ENCODE data around the gene EXOSC7.
"Not testable (repeated sequence)": the region's sequence is repeated elsewhere in the genome, so short reads cannot be mapped to it uniquely, and the experiment has no call there.

The EXOSC7 gene

DNA sequence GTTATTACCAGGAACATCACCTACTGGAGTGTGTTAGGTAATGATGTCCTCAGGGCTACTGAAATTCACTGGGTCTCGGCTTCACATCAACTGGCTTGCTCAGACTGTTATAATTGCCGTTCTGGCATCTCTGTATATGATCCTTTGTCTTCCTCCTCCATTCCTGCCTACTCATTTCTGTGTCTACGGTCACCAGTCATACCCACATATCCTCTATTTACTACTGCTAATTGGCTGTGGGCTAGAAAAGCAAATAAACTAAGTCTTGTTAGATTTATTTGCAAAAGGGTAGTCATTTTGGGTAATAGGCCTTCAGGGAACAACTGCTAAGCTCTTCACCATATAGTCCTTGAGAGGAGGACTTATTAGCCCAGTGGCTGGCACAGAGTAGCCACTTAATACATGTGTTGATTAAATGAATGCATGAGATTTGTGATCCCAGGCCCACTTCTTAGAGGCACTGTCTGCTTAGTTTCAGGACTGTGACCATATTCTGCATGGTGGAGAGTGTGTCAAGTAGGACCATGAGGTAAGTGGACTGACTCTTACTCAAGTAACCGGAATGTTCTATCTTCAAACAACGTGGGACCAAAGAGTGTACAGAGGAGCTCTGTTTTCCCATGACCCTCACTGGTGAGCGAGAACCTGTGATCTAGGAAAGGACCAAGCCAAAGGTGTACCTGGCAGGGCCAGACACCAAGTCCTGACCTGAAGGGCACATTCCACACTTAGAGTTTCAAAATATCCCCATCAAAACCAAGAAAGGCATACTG lies 13.2 kb upstream of the EXOSC7 start:
- no peak for ATAC-seq

GRCh38 chr3:44963571-44964325 lies 12.3 kb upstream of the EXOSC7 start:
- DNase-seq (no peak), ATAC-seq (no peak)

More for the DNA sequence above, 13.2 kb upstream of the EXOSC7 start:
- DNase-seq: no peak

GRCh38 chr3:44965165-44965564 lies 10.9 kb upstream of the EXOSC7 start:
- ATAC-seq: no peak

GRCh38 chr3:44966795-44967278 lies 9.2 kb upstream of the EXOSC7 start:
- DNase-seq (no peak), ATAC-seq (peak; percentile 51)

More at GRCh38 chr3:44965165-44965564, 10.9 kb upstream of the EXOSC7 start:
- DNase-seq: no peak

DNA sequence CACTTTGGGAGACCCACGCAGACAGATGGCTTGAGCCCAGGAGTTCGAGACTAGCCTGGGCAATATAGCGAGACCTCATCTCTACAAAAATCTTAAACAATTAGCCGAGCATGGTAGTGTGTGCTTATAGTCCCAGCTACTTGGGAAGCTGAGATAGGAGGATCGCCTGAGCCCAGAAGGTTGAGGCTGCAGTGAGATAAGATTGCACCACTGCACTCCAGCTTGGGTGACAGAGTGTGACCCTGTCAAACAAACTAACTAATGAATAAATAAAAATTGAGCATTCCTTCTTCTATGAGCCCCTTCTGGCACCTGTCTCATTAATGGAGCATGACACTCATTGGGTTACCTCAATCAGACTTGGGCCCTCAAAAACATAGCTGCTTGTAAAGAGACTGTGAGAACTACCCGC lies 7.6 kb upstream of the EXOSC7 start:
- ATAC-seq: no peak
- DNase-seq: no peak

DNA sequence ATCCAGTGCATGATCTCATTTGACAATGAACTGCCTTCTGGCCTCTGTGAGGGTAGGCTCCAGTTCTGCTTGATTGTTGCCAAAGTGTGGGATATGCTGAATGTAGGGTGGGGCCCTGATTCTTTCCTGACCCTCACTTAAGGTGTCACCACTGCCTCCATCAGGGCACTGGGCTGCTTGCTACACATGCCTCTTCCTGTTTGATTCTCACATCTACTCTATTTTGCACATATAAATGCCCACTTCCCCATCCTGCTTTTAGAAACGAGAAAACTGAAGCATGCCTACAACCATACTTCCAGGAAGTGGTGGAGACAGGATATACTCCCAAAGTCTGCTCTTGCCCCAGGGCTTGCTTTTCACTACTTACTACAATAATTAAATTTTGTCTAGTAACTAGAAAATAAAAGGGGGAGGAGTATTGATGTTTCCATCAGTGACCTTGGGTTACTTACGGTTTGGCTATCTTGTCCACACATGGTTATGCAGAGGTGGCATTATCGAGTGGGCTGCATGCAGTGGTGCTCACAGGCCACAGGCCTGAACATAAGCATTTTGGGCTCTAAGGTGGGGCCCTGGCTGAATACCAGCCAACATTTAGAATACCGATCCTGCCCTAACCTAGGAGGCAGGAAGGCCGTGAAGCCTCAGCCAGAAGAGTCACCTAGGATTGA lies 6.8 kb upstream of the EXOSC7 start:
- DNase-seq (no peak), ATAC-seq (no peak)

DNA sequence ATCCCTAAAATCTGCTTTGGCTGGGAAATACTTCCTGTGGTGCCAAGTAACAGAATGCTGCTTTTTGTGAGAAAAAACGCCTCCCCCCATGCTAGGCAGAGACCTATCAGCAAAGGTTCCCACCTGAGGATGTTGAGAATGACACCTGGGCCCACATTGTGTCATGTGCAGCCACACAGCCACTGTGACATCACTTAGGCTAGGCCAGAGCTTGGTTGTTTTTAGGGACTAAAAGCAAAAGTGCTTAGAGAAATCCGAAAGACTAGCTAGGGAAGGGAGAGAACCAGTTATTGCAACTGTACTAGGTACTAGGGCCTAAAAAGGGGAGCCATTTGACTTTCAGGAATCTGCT lies 6.2 kb upstream of the EXOSC7 start:
- DNase-seq: no peak
- ATAC-seq: no peak

GRCh38 chr3:44970926-44971490 lies 5.0 kb upstream of the EXOSC7 start:
- DNase-seq: no peak
- ATAC-seq: no peak

- DNase-seq (no peak), ATAC-seq (no peak)
Observed at GRCh38 chr3:44974416-44974815, 1.6 kb upstream of the EXOSC7 start.

DNA sequence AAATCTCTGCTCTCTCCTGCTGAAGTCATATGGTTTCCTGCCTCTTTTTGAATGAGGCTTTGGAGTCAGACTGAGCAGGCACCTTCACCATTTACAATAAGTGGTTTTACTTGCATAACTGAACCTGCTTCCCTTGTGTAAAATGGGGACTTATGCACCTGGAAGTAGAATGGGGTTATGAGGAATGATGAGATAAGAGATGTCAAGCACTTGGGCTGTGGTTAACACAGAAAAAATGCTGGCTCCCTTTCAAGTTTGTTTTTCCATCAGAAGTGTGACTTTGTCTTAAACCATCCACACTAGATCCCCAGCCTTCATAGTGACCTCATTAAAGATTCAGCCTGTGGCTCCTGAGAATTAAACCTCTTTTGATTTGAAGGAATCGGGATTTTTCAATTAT lies 5.2 kb downstream of the EXOSC7 start:
- peak; percentile 35 for ATAC-seq

GRCh38 chr3:44981751-44982150 lies 5.7 kb downstream of the EXOSC7 start:
- no peak for ATAC-seq
- DNase-seq: no peak

More for the DNA sequence above, 5.2 kb downstream of the EXOSC7 start:
- no peak for DNase-seq

DNA sequence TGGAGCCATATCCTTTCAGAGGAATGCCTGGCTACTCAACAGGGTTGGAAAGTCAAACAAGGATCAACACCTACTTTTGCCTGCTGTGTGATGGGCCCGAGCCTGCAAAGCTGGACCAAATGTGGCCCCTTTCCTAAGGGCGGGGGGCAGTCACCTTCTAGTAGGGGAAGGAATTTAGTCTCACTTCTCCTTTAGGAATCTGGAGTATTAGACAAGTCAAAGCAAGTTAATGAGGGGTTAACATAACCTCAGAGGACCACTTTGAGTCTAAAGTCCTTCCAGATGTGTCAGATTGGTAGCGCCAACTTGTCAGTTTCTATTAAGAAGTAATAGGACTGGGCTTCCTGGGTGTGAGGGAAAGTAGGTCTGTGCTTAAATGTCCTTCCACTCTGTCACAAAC lies 6.8 kb downstream of the EXOSC7 start:
- DNase-seq: no peak
- ATAC-seq: no peak

DNA sequence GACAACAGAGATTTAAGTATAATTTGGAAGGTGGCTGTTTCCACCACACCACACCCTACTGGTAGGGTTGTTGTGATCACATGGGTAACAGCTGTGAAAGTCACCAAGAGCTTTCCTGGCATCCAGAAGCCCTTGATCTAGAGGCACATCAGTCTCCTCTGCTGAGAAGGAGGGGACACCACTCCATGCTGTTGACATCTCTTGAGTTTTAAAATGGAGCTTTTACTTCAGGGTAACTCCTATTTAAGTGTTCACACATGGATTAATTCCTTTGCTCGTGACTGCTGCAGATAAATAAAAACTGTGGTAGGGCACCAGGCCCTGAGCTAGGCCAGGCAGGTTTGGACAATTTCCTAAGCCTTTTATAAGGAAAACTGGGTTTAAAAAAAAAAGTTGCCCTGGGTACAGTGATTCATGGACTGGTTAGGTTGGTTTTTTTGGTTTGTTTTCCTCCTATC lies 7.5 kb downstream of the EXOSC7 start:
- DNase-seq (no peak), ATAC-seq (no peak)

DNA sequence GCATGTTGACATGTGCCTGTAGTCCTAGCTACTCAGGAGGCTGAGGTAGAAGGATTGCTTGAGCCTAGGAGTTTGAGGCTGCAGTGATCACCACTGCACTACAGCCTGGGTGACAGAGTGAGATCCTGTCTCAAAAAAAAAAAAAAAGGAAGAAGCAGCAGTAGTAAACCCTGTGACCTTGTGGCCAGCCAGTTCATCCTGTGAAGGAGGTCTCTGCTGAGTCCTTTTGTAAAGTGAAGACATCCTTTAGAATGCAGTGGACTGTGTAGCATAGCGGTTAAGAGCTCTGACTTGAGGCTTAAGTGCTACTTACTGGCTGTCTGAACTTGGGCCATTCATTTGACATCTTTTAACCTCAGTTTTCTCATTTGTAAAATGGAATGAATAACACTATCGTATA lies 8.3 kb downstream of the EXOSC7 start:
- ATAC-seq: no peak
- no peak for DNase-seq

- not testable (repeated sequence) for ATAC-seq, DNase-seq
Observed at GRCh38 chr3:44986330-44986729, 10.3 kb downstream of the EXOSC7 start.

DNA sequence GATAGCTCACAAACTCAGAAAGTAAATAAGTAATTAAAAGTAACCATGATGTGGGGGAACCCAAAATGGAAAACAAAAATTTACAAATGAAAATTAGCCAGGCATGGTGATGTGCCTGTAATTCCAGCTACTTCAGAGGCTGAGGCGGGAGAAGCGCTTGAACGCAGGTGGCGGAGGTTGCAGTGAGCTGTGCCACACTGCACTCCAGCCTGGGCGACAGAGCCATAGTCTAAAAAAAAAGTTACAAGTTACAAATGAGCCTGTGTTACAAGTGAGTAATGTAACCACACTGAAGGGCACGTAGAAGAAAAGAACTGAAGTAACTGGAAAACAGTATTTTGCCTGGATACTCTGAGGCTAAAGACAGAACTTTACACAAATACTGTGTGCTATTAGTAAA lies 11.3 kb downstream of the EXOSC7 start:
- ATAC-seq: no peak
- no peak for DNase-seq

DNA sequence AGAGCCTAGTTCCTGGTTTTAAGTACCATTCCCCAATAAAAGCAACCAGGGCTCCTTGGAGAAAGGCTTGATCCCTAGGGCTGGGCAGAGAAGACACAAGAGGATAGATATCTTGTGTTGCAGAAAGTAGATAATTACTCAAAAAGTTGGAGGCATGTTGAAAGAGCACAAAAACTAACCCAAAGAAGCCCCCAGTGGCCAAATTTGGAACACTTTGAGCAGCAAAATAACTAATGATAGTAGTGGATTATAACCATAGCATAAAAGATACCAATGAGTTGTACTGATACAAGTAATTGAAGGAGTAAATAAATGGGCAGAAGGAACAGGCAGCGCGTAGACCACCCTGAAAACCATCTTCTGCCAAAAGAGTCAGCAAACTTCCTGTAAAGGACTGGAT lies 12.0 kb downstream of the EXOSC7 start:
- ATAC-seq (no peak), DNase-seq (no peak)

GRCh38 chr3:44989141-44989540 lies 13.1 kb downstream of the EXOSC7 start:
- DNase-seq (no peak), ATAC-seq (no peak)

- no peak for DNase-seq
- ATAC-seq: no peak
Observed at GRCh38 chr3:44989636-44990373, 13.8 kb downstream of the EXOSC7 start.

GRCh38 chr3:44991326-44991725 lies 15.3 kb downstream of the EXOSC7 start:
- DNase-seq (no peak), ATAC-seq (no peak)

DNA sequence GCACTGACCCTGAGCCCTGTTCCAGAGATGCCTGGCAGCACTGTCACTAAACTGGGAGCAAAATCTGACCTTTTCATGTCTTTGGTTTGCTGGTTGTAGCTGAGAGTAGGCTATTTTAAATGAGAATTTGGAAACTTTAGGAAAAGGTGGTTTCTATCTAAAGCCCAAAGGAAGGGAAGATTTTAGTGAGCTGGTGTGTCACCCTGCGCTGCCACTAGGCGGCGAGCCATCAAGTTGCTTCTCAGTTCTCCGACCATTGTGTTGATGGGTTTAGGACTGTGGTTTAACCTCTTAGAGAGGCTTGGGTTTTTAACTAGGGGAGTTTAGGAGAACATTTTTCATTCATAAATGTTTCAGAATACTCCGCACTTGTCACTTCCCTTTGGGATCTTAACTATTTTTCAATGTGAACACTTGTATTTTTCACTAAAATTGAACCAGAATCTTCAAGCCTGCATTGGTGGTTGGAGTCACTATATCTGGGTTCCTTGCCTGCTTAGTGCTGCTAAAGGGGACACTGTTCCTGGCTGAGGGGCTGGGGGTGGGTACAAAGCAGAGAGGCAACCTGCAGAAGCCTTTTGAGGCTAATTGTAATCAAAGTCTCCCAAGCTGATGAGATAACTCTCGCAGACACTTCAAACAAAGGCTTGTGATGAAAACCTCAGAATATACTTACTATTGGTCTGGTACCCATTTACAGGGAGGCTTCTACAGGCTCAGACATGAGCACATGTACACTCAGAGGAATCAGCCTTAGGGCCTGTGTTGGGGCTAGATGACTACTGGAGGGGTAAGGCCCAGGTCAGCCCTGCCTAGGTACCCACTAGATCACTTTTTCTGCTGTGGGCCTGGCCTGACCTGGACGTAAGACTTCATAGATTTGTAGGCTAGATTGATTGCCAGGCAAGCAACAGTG lies 16.8 kb downstream of the EXOSC7 start:
- DNase-seq: peak; percentile 26

More for the DNA sequence above, 16.8 kb downstream of the EXOSC7 start:
- no peak for ATAC-seq
